K562 (cell line): Measurements from ENCODE around the gene CXCR6. TPM values are rescaled to one million over a fixed set of nuclear protein-coding genes. Genes with fewer than 3 reads are reported as not detected.

Experiments used
- ATAC-seq: fragments of 200-7000 bp; cut with Tn5 transposase; 3 replicates; pipeline ENCODE4 v1.9.1; 2020; ENCODE audit warnings: moderate library complexity
- BruUV-seq: library from RNA; stranded (reverse); fragments of 400-500 nt; replicated peaks from 2 replicates; lab custom pipeline; 2021; lab: Mats Ljungman, UMichigan
- CTCF ChIA-PET: fragments of 300-600 bp; formaldehyde crosslinking; extraction: SDS; loops from one replicate; lab custom pipeline; 2021; ENCODE audit warnings: low intra/inter-chr PET ratio; lab: Yijun Ruan, JAX
- POLR2A ChIA-PET: fragments of 300-600, 350-650 bp; sonication (Branson Sonifier 250); formaldehyde crosslinking; extraction: SDS; loops from one replicate; lab custom pipeline; 2021; ENCODE audit warnings: antibody characterized with exemption, inconsistent platforms; lab: Yijun Ruan, JAX
- DNase-seq, 4 experiments: peaks; one replicate each; pipeline versions ENCODE4 v3.0.0 to v3.0.0-alpha.2; 2011 to 2018; ENCODE audit warnings: low spot score in 3 of 4, mixed read lengths in 3 of 4; ENCODE audit errors: extremely low read depth in 1 of 4
- FAIRE-seq: peaks from 2 replicates; lab custom pipeline; 2011; peaks lifted over from hg19 to GRCh38; lab: Jason Lieb, UNC
- H2AFZ ChIP-seq: 2 replicates; pipeline ENCODE4 v1.6.0; 2011; ENCODE audit warnings: low read depth, low read length, control low read depth, inconsistent platforms
- H3K27ac ChIP-seq: fragments of 200-600 bp; 3 replicates; pipeline ENCODE4 v1.8.0; 2011; ENCODE audit warnings: low read depth, mild to moderate bottlenecking, control low read depth, inconsistent platforms, low read length, moderate library complexity, mixed read lengths; ENCODE audit errors: extremely low read depth
- H3K27me3 ChIP-seq, 2 experiments: fragments of 300-600 bp in 1 of 2; 2 replicates in 1 of 2; 3 replicates in 1 of 2; pipeline versions ENCODE4 v1.6.0 to v1.8.0; 2011; ENCODE audit warnings: inconsistent platforms in 2 of 2, low read length in 2 of 2, mild to moderate bottlenecking in 1 of 2, mixed read lengths in 1 of 2, moderate library complexity in 1 of 2; ENCODE audit not compliant: control insufficient read depth in 2 of 2, insufficient read depth in 2 of 2
- H3K36me3 ChIP-seq: fragments of 300-600 bp; 3 replicates; pipeline ENCODE4 v1.8.0; 2011; ENCODE audit warnings: mild to moderate bottlenecking, low read length, inconsistent platforms; ENCODE audit not compliant: control insufficient read depth, insufficient read depth
- H3K4me1 ChIP-seq, 2 experiments: fragments of 200-600 bp in 1 of 2; replicated peaks in 1 of 2; 2 replicates in 1 of 2; 3 replicates in 1 of 2; pipeline versions ENCODE4 v1.5.1 to v1.8.0; 2011; ENCODE audit warnings: inconsistent platforms in 2 of 2, low read length in 2 of 2, mild to moderate bottlenecking in 1 of 2, mixed read lengths in 1 of 2, moderate library complexity in 1 of 2; ENCODE audit not compliant: control insufficient read depth in 2 of 2, insufficient read depth in 2 of 2
- H3K4me2 ChIP-seq: 2 replicates; pipeline ENCODE4 v1.6.1; 2011; ENCODE audit warnings: low read length, control low read depth, inconsistent platforms, mixed read lengths; ENCODE audit not compliant: insufficient read depth
- H3K4me3 ChIP-seq: fragments of 200-600 bp; sonication (generic), shearing (Covaris generic); 2 replicates; pipeline ENCODE4 v1.5.1; 2016; ENCODE audit warnings: control low read depth, inconsistent platforms
- H3K79me2 ChIP-seq: fragments of 200-600 bp; 3 replicates; pipeline ENCODE4 v1.8.0; 2011; ENCODE audit warnings: low read length, inconsistent platforms; ENCODE audit not compliant: control insufficient read depth, insufficient read depth
- H3K9ac ChIP-seq, 2 experiments: 2 replicates each; pipeline versions ENCODE4 v1.6.0 to v1.6.1; 2011; ENCODE audit warnings: low read depth in 2 of 2, low read length in 2 of 2, control low read depth in 1 of 2, inconsistent platforms in 1 of 2, mild to moderate bottlenecking in 1 of 2, mixed read lengths in 1 of 2; ENCODE audit not compliant: insufficient read depth in 1 of 2
- H3K9me1 ChIP-seq: one replicate; pipeline ENCODE4 v1.6.0; 2011; ENCODE audit warnings: inconsistent platforms, mild to moderate bottlenecking, low read length, moderate library complexity; ENCODE audit not compliant: control insufficient read depth, insufficient read depth
- H3K9me3 ChIP-seq: replicated peaks from 2 replicates; pipeline ENCODE4 v1.5.1; 2011; ENCODE audit warnings: low read depth, low read length, inconsistent platforms; ENCODE audit not compliant: control insufficient read depth, insufficient read depth
- H4K20me1 ChIP-seq: replicated peaks from 2 replicates; pipeline ENCODE4 v1.6.1; 2011; ENCODE audit warnings: low read length, inconsistent platforms, mixed read lengths; ENCODE audit not compliant: control insufficient read depth, insufficient read depth
- ATF7 ChIP-seq: fragments of 450-650 bp; IDR thresholded peaks from 2 replicates; pipeline ENCODE4 v1.7.1; 2014; ENCODE audit warnings: mild to moderate bottlenecking, moderate library complexity
- ETS1 ChIP-seq: conservative IDR thresholded peaks from 2 replicates; pipeline ENCODE4 v1.6.1; 2011; ENCODE audit warnings: low read depth, mild to moderate bottlenecking, low read length; ENCODE audit not compliant: control insufficient read depth
- FIP1L1 ChIP-seq: fragments of 200-400 bp; formaldehyde crosslinking; IDR thresholded peaks from 2 replicates; pipeline ENCODE4 v1.6.1; 2018; ENCODE audit warnings: mild to moderate bottlenecking, low read depth, low read length; ENCODE audit not compliant: poor library complexity, severe bottlenecking
- PRMT5 ChIP-seq: sonication (generic); formaldehyde crosslinking; IDR thresholded peaks from 2 replicates; pipeline ENCODE4 v1.5.0; 2020; ENCODE audit warnings: missing genetic modification reagents
- SRSF1 ChIP-seq: fragments of 200-400 bp; formaldehyde crosslinking; IDR thresholded peaks from 2 replicates; pipeline ENCODE4 v1.6.1; 2017; ENCODE audit warnings: mild to moderate bottlenecking, low read depth, low read length, moderate library complexity
- ZBTB2 ChIP-seq: fragments of 450-650 bp; IDR thresholded peaks from 2 replicates; pipeline ENCODE4 v1.6.1; 2016; ENCODE audit warnings: antibody characterized with exemption
- ZBTB7A ChIP-seq: IDR thresholded peaks from 2 replicates; pipeline ENCODE4 v1.6.1; 2011; ENCODE audit warnings: low read depth, mild to moderate bottlenecking, low read length, moderate library complexity, borderline replicate concordance; ENCODE audit not compliant: control insufficient read depth
- ZFP91 ChIP-seq: sonication (generic); formaldehyde crosslinking; IDR thresholded peaks from 2 replicates; pipeline ENCODE4 v1.8.0; 2022; ENCODE audit warnings: mild to moderate bottlenecking, missing genetic modification reagents
- ZNF165 ChIP-seq: fragments of 250-450 bp; sonication (Bioruptor Pico); IDR thresholded peaks from 2 replicates; pipeline ENCODE4 v1.4.0; 2020; ENCODE audit warnings: borderline replicate concordance
- ZNF76 ChIP-seq: fragments of 250-450 bp; sonication (Bioruptor Pico); IDR thresholded peaks from 2 replicates; pipeline ENCODE4 v1.4.0; 2020; ENCODE audit warnings: mild to moderate bottlenecking, moderate library complexity, borderline replicate concordance
- WGBS: fragments of 100-300 bp; shearing (Covaris generic); methylation state at CpG from one replicate; pipeline ENCODE4 v1.1.6; 2016; ENCODE audit warnings: low coverage, mixed read lengths; ENCODE audit not compliant: insufficient coverage; ENCODE audit errors: missing lambda C conversion rate; 5-methylcytosine and 5-hydroxymethylcytosine counted together
- in situ Hi-C: fragments of 300-500 bp; cut with MboI; formaldehyde crosslinking; loops from 4 replicates; pipeline ENCODE4 v1.15.0; 2018; ENCODE audit warnings: inconsistent platforms, mixed read lengths
- intact Hi-C: fragments of 100-400 bp; cut with micrococcal nuclease; formaldehyde crosslinking; loops from 2 replicates; pipeline ENCODE4 v1.14.2; 2022
- polyA plus RNA-seq, 8 experiments: library from polyadenylated mRNA; depleted of rRNA in 4 of 8; stranded (reverse) in 5 of 8; unstranded in 3 of 8; fragments of >200 nt; fragmentation: Nextera tagmentation in 2 of 8; fragmentation: Illumina TruSeq in 1 of 8; extraction: Ambion mirVana in 2 of 8; extraction: Trizol in 1 of 8; gene quantifications; 2 replicates each; pipeline versions ENCODE4 v1.2.1 to v1.2.3, GENCODE V29; 2011 to 2014; ENCODE audit warnings: inconsistent platforms in 1 of 8, missing spikeins in 1 of 8
- total RNA-seq, 7 experiments: library from RNA; depleted of rRNA in 6 of 7; stranded (reverse); fragments of >200 nt in 6 of 7; fragmentation: Illumina TruSeq in 2 of 7; extraction: Trizol in 2 of 7; gene quantifications; 2 replicates each; pipeline versions ENCODE4 v1.2.1 to v1.2.3, GENCODE V29; 2011 to 2021; ENCODE audit warnings: low replicate concordance in 1 of 7

The CXCR6 gene
- total and polyA plus RNA-seq, 9 of the 15 experiments (the other 6 are each of a cell fraction or from before 2014, with no cell fraction given): 0.28 TPM; not detected in 8

GRCh38 chr3:45968149-45968548 lies 24.9 kb downstream of the CXCR6 start:
- POLR2A ChIA-PET: interaction anchor here (0.8 to 2.1 kb wide), 5 partner anchors 8 to 39 kb away, joined by 3 to 6 read pairs (median 4); no protein-coding TSS in a partner anchor
- intact Hi-C loops: no loop called here
- WGBS: 94% methylated on average over 9 of the region's 9 CpGs

GRCh38 chr3:45968706-45969105 lies 25.4 kb downstream of the CXCR6 start:
- H3K9me1 ChIP-seq: no peaks in the 10 kb centered on the region
- intact Hi-C loops (no loop called here), in situ Hi-C loops (no loop called here)
- DNase-seq: no peak
- H4K20me1 ChIP-seq: no peaks in the 10 kb centered on the region
- ChIA-PET CTCF (no interaction called here), POLR2A (interaction anchor here (0.6 to 2.1 kb wide), 4 partner anchors 9 to 256 kb away, joined by 3 to 6 read pairs (median 4); no protein-coding TSS in a partner anchor)
- no peaks in the 10 kb centered on the region for H3K27me3 ChIP-seq
- H3K79me2 ChIP-seq: no peaks in the 10 kb centered on the region
- no peak for FAIRE-seq
- H3K36me3 ChIP-seq: peaks cover 96% of the 10 kb centered on the region
- no peak overlapping the region for H3K4me3 ChIP-seq
- 93% methylated on average over 2 of the region's 2 CpGs for WGBS
- H3K9ac ChIP-seq: no peak overlapping the region
- H3K4me2 ChIP-seq: no peak overlapping the region
- H3K4me1 ChIP-seq: no peaks in the 10 kb centered on the region; a peak in 1 of 5 replicates
- H3K9me3 ChIP-seq: no peaks in the 10 kb centered on the region
- no peak overlapping the region for H2AFZ ChIP-seq
- ATAC-seq: no peak
- BruUV-seq: no TSS peak
- no peak overlapping the region for H3K27ac ChIP-seq
- TF ChIP-seq ATF7: no peak
- TF ChIP-seq ETS1: no peak
- no peak for TF ChIP-seq SRSF1
- TF ChIP-seq ZBTB7A: no peak
- TF ChIP-seq PRMT5 (CRISPR knock-in tag): no peak
- TF ChIP-seq ZNF165: no peak
- TF ChIP-seq ZBTB2: no peak
- no peak for TF ChIP-seq ZFP91 (CRISPR knock-in tag)

More at GRCh38 chr3:45968149-45968548, 24.9 kb downstream of the CXCR6 start:
- H3K4me1 ChIP-seq: no peaks in the 10 kb centered on the region; a peak in 1 of 5 replicates
- no peak overlapping the region for H3K27ac ChIP-seq
- FAIRE-seq (no peak), ATAC-seq (no peak), DNase-seq (no peak)
- CTCF ChIA-PET: no interaction called here
- H4K20me1 ChIP-seq: no peaks in the 10 kb centered on the region
- H3K9ac ChIP-seq: no peak overlapping the region; a peak in 1 of 4 replicates
- H2AFZ ChIP-seq: no peak overlapping the region
- no peak overlapping the region for H3K4me2 ChIP-seq
- BruUV-seq: TSS peak; percentile 31
- H3K27me3 ChIP-seq: no peaks in the 10 kb centered on the region
- H3K36me3 ChIP-seq: peaks cover 96% of the 10 kb centered on the region
- no peaks in the 10 kb centered on the region for H3K9me1 ChIP-seq
- no peaks in the 10 kb centered on the region for H3K79me2 ChIP-seq
- in situ Hi-C loops: no loop called here
- TF ChIP-seq FIP1L1: no peak
- no peak for TF ChIP-seq ATF7
- no peak for TF ChIP-seq ZNF76 (CRISPR knock-in tag)
- no peaks in the 10 kb centered on the region for H3K9me3 ChIP-seq
- no peak overlapping the region for H3K4me3 ChIP-seq
